NOMO-1 (cell line): ENCODE data around the gene KCTD20.
A peak's percentile ranks its signal among the peaks of the same experiment; 100 is the strongest.

Source experiments
- DNase-seq, 2 experiments: peaks; one replicate each; lab custom pipeline; 2025; ENCODE audit not compliant: unreplicated experiment in 2 of 2; lab: John Stamatoyannopoulos, UW

The KCTD20 gene

GRCh38 chr6:36523936-36524499 lies 81.2 kb downstream of the KCTD20 start:
- DNase-seq = no peak

GRCh38 chr6:36524871-36525270 lies 82.1 kb downstream of the KCTD20 start:
- DNase-seq = no peak

- DNase-seq = no peak
Observed at GRCh38 chr6:36525346-36525745, 82.5 kb downstream of the KCTD20 start.

- DNase-seq = peak in 1 of 2 experiments; percentile 11
Observed at GRCh38 chr6:36526066-36526465, 83.3 kb downstream of the KCTD20 start.

GRCh38 chr6:36533321-36533720 lies 90.5 kb downstream of the KCTD20 start:
- no peak for DNase-seq

GRCh38 chr6:36536873-36537547 lies 94.2 kb downstream of the KCTD20 start:
- DNase-seq = no peak

GRCh38 chr6:36539814-36540568 lies 97.2 kb downstream of the KCTD20 start:
- no peak for DNase-seq
